OCI-LY1 (cell line): ENCODE measurements around the gene GLRX5.

Source experiments
- H2AFZ ChIP-seq: fragments of 200-600 bp; sonication (generic), shearing (Covaris generic); 2 replicates; pipeline ENCODE4 v1.6.0; 2014; ENCODE audit warnings: antibody characterized with exemption, mild to moderate bottlenecking, low read length
- H3F3A ChIP-seq: fragments of 200-600 bp; sonication (generic), shearing (Covaris generic); 2 replicates; pipeline ENCODE4 v1.6.0; 2014; ENCODE audit warnings: mild to moderate bottlenecking, antibody characterized with exemption, low read length, moderate library complexity; ENCODE audit not compliant: insufficient read depth
- H3K27ac ChIP-seq: fragments of 200-600 bp; sonication (generic); 2 replicates; pipeline ENCODE4 v1.5.1; 2014; ENCODE audit warnings: low read length, mixed run types, mild to moderate bottlenecking, low read depth; ENCODE audit not compliant: poor library complexity, severe bottlenecking
- H3K27me3 ChIP-seq: fragments of 200-600 bp; sonication (generic); 2 replicates; pipeline ENCODE4 v1.6.0; 2014; ENCODE audit warnings: antibody characterized with exemption, mild to moderate bottlenecking, low read length, moderate library complexity; ENCODE audit not compliant: insufficient read depth
- H3K36me3 ChIP-seq: fragments of 200-600 bp; sonication (generic); 2 replicates; pipeline ENCODE4 v1.6.1; 2014; ENCODE audit warnings: mild to moderate bottlenecking, antibody characterized with exemption, low read length, moderate library complexity, mixed read lengths; ENCODE audit not compliant: insufficient read depth
- H3K4me1 ChIP-seq: fragments of 200-600 bp; sonication (generic); 2 replicates; pipeline ENCODE4 v1.5.1; 2014; ENCODE audit warnings: mild to moderate bottlenecking, low read length, moderate library complexity; ENCODE audit not compliant: insufficient read depth, severe bottlenecking
- H3K4me2 ChIP-seq: fragments of 200-600 bp; sonication (generic), shearing (Covaris generic); 2 replicates; pipeline ENCODE4 v1.6.1; 2014; ENCODE audit warnings: low read length
- H3K4me3 ChIP-seq: fragments of 200-600 bp; sonication (generic); 2 replicates; pipeline ENCODE4 v1.5.1; 2014; ENCODE audit warnings: low read length, low read depth, mild to moderate bottlenecking, mixed read lengths; ENCODE audit not compliant: poor library complexity, severe bottlenecking
- H3K79me2 ChIP-seq: fragments of 200-600 bp; shearing (Covaris generic); 2 replicates; pipeline ENCODE4 v1.6.1; 2016; ENCODE audit warnings: mixed run types, low read length, mixed read lengths; ENCODE audit not compliant: insufficient read depth
- H3K9ac ChIP-seq: fragments of 200-600 bp; sonication (generic), shearing (Covaris generic); 2 replicates; pipeline ENCODE4 v1.6.1; 2014; ENCODE audit warnings: mild to moderate bottlenecking, low read length, mixed read lengths
- H3K9me2 ChIP-seq: fragments of 200-600 bp; sonication (generic), shearing (Covaris generic); 2 replicates; pipeline ENCODE4 v1.6.1; 2014; ENCODE audit warnings: low read depth, mild to moderate bottlenecking, low read length, mixed read lengths
- H3K9me3 ChIP-seq: fragments of 200-600 bp; shearing (Covaris generic); 2 replicates; pipeline ENCODE4 v1.6.1; 2014; ENCODE audit warnings: low read length, mixed read lengths
- H4K20me1 ChIP-seq: fragments of 200-600 bp; sonication (generic), shearing (Covaris generic); 2 replicates; pipeline ENCODE4 v1.6.0; 2016; ENCODE audit warnings: mild to moderate bottlenecking, low read length; ENCODE audit not compliant: insufficient read depth
- CTCF ChIP-seq: fragments of 200-600 bp; sonication (generic), shearing (Covaris generic); IDR thresholded peaks from 2 replicates; pipeline ENCODE4 v1.5.1; 2017; ENCODE audit warnings: mild to moderate bottlenecking, antibody characterized with exemption, low read length, moderate library complexity, mixed read lengths
- EZH2 ChIP-seq: fragments of 200-600 bp; sonication (generic), shearing (Covaris generic); IDR thresholded peaks from 2 replicates; pipeline ENCODE4 v1.8.0; 2017; ENCODE audit warnings: borderline replicate concordance, mixed run types, mild to moderate bottlenecking, antibody characterized with exemption, low read length, moderate library complexity, mixed read lengths

GLRX5 gene

GRCh38 chr14:95544588-95544987, 9.7 kb downstream of the GLRX5 start:
- Histone ChIP-seq H3K36me3 (peaks cover 15% of the 10 kb centered on the region; the same call in 1 of the 2 replicates), H3K4me1 (peaks cover 10% of the 10 kb centered on the region), H3K9me3 (no peaks in the 10 kb centered on the region), H3F3A (no peaks in the 10 kb centered on the region), H3K27ac (no peak overlapping the region), H3K4me3 (no peak overlapping the region), H2AFZ (no peak overlapping the region), H3K9me2 (no peaks in the 10 kb centered on the region), H3K27me3 (no peaks in the 10 kb centered on the region), H3K9ac (no peak overlapping the region), H3K79me2 (peaks cover 34% of the 10 kb centered on the region), H3K4me2 (no peak overlapping the region), H4K20me1 (no peaks in the 10 kb centered on the region)
- no peak for TF ChIP-seq CTCF
- TF ChIP-seq EZH2, result no peak

GRCh38 chr14:95545515-95546168, 10.8 kb downstream of the GLRX5 start:
- H3K4me2 ChIP-seq, result no peak overlapping the region
- TF ChIP-seq EZH2, result no peak
- TF ChIP-seq CTCF, result no peak
- no peaks in the 10 kb centered on the region for H3K9me2 ChIP-seq
- H3K9me3 ChIP-seq, result no peaks in the 10 kb centered on the region
- no peak overlapping the region for H3K9ac ChIP-seq
- peaks cover 15% of the 10 kb centered on the region; the same call in 1 of the 2 replicates for H3K36me3 ChIP-seq
- peaks cover 10% of the 10 kb centered on the region for H3K4me1 ChIP-seq
- H3K27me3 ChIP-seq, result no peaks in the 10 kb centered on the region
- no peaks in the 10 kb centered on the region for H3F3A ChIP-seq
- H3K27ac ChIP-seq, result no peak overlapping the region
- H3K79me2 ChIP-seq, result peaks cover 24% of the 10 kb centered on the region
- no peak overlapping the region for H3K4me3 ChIP-seq
- no peaks in the 10 kb centered on the region for H4K20me1 ChIP-seq
- no peak overlapping the region for H2AFZ ChIP-seq

GRCh38 chr14:95547272-95547625, 12.4 kb downstream of the GLRX5 start:
- no peak overlapping the region for H3K4me2 ChIP-seq
- no peaks in the 10 kb centered on the region for H3K27me3 ChIP-seq
- H4K20me1 ChIP-seq, result no peaks in the 10 kb centered on the region
- H3F3A ChIP-seq, result no peaks in the 10 kb centered on the region
- no peak overlapping the region for H2AFZ ChIP-seq
- H3K79me2 ChIP-seq, result peaks cover 8% of the 10 kb centered on the region
- no peak overlapping the region for H3K4me3 ChIP-seq
- no peak overlapping the region for H3K27ac ChIP-seq
- H3K4me1 ChIP-seq, result no peaks in the 10 kb centered on the region
- H3K9ac ChIP-seq, result no peak overlapping the region
- peaks cover 15% of the 10 kb centered on the region; the same call in 1 of the 2 replicates for H3K36me3 ChIP-seq
- H3K9me2 ChIP-seq, result no peaks in the 10 kb centered on the region
- H3K9me3 ChIP-seq, result no peaks in the 10 kb centered on the region
- TF ChIP-seq EZH2 (no peak), CTCF (no peak)
